G401 (cell line): Measurements from ENCODE around the gene PCDH12. TPM values are rescaled to one million over a fixed set of nuclear protein-coding genes. Genes with fewer than 3 reads are reported as not detected.
"Not testable (repeated sequence)": the region's sequence is repeated elsewhere in the genome, so short reads cannot be mapped to it uniquely, and the experiment has no call there.

Experiments
- DNase-seq: peaks from one replicate; pipeline ENCODE4 v3.0.0-alpha.2; 2015; ENCODE audit warnings: low spot score
- in situ Hi-C: cut with HindIII; loops from 2 replicates; pipeline ENCODE4 v1.10.0; 2016; ENCODE audit warnings: low sequenced_read_pairs, mixed read lengths
- total RNA-seq: library from RNA; depleted of rRNA; stranded (reverse); fragments of >200 nt; shearing (Covaris generic); gene quantifications from 2 replicates; pipeline ENCODE4 v1.2.3, GENCODE V29; 2014

PCDH12 gene
- total RNA-seq, 1 experiment from 2014 or later = not detected

DNA sequence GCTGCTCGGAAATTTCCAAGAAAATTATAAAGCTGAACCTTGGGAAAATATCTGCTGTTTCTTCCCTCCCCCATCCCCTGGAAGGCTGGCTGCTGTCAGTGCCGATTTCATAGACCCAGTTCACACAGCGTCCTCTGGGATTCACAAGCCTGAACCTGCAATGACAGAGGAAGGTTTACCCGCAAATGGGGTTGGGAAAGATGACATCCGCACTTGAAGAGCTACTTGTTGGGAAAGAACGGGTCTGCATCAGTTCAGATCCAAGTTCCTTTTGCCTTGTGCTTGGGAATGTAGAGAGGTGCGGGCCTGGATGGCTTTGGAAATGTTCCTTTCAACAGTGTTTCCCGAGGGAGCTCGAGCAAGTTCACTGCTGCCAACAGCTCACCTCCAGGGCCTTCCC is 13.9 kb downstream of the PCDH12 start:
- no peak for DNase-seq
- in situ Hi-C loops = no loop called here

DNA sequence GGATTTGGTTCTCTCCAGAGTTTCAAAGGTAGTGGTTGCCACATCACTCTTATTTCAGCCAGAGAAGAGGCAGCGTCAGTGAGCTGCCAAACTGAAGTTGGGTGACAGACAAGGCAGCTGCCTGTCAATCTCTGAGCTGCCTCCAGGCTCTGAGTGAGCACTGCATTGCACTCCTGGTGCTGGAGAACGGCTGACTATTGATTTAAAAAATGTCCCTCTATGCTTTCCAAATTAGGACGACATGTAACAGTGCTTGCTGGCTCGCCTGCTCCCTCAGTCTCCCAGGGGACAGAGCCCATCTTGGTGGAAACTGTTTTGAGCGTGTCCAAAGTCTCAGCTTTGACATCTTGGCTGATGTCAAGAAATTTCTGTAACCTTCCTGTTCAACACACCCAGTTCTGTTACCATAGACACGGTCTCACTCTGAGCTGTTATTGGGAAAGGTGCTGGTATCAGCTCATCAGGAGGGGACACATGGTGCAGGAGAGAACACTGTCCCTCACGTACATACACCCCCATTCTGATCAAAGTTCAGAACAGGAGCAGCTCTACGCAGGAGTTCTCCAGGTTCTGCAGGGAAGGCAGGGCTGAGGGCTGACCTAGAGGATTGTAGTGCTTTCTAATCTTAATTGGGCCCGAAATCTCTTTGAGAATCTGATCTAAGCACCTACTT is 15.7 kb downstream of the PCDH12 start:
- in situ Hi-C loops = no loop called here
- DNase-seq = no peak

DNA sequence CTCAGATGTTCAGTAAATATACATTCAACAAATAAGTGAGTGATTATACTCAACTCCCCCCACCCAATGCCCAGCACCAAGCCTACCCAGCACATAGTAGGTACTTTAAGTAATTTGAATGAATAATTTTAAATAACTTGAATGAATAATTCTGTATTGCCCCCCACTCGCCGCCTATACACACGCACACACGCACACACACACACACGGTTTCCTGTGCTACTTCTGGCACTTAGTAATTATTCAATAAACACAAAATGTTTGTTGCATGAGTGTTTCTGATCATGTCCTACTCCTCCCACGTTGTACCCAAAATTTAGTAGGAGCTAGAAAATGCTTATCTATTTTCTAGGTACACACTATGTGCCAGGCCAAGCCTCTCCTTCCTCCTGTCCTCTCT is 16.2 kb downstream of the PCDH12 start:
- DNase-seq = no peak
- in situ Hi-C loops = no loop called here

DNA sequence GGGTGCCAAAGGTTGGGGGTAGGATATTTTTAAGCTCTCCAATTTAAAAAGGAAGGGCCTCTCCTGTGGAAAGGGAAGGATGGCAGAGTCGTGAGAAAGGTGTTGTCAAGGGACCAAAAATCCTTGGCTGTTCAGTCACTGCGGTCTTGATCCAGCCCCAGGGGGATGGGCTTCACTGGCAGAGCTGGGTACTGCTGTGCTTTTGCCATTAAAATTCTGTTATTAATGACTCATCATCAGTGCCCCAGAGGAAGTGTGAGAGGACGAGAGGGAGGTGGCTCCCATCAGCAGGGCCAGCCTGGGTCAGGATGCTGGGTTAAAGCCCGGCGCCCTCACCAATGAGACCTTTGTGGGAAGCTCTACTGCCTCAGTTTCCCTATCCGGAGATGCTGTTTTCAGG is 16.7 kb downstream of the PCDH12 start:
- DNase-seq = no peak
- in situ Hi-C loops = no loop called here

DNA sequence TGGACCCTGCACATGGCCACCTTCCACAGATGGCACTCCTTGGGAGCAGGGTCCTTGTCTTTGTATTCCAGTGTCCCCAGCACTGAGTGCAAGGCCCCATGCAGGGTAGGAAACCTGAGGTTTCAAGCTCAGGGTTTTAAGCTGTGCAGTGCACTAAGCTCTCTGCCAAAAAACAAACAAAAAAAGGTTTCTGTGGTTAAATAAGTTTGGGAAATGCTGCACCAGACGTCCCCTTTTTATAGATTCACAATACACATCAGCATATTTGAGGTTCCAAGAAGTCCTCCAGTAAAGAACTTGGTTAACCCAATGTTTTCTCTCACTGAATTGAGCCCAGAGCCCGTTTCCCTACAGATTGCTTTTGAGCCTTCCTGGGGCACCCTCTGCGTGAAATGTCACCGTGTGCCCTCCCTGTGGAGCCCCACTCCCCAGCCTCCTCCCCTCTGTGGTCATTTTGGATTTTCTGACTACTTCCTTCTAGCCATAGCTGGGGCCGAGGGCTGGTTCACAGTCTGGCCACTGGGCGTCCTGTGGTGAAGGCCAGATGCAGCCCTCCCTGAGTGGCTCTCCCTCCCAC is 17.2 kb downstream of the PCDH12 start:
- DNase-seq = peak; percentile 32
- in situ Hi-C loops = no loop called here

DNA sequence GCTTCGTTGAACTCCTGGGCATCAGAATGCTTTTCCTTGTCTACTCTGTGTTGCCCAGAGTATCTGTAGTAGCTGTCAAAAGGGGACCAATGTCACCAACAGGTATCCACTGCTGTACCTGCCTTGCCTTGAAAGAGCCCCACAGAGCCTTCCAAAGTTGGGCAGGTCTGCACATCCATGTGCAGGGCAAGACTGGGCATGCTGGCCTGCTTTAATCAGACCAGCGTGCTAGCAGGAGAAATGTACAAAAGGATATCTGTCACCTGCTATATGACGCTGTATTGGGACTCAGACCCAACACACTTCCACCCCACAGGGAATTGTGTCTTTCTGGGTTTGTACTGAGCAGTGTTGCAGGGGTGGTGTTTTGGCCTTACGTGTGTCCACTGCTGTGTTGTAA is 22.5 kb downstream of the PCDH12 start:
- in situ Hi-C loops = no loop called here
- DNase-seq = no peak

DNA sequence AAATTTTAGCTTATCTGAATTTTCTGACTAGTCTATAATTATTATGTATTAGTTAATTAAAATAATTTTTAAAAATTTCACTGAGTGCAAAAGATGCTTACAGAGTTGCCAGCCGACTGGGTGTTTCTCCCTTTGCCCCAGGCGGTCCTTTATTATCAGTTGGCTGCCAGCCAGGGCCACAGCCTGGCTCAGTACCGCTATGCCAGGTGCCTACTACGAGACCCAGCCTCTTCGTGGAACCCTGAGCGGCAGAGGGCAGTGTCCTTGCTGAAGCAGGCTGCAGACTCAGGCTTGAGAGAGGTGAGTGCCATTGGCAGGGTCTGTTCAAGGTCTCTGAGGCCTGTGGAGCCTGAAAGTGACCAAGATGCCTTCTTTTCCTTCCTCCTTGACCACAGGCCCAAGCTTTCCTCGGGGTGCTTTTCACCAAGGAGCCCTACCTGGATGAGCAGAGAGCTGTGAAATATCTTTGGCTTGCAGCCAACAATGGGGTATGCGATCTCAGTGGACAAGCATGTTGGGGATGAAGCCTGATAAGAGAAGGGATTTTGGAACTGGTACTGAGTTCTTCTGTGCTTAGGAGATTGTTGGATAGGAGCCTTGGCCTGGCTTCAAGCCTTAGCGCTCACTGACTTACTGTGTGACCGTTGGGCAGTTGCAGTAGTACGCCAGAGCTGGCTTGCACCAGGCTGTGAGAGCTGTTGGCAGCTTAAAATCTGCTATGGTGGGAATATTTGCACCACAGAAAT is 23.7 kb downstream of the PCDH12 start:
- in situ Hi-C loops = no loop called here
- peak; percentile 82 for DNase-seq

DNA sequence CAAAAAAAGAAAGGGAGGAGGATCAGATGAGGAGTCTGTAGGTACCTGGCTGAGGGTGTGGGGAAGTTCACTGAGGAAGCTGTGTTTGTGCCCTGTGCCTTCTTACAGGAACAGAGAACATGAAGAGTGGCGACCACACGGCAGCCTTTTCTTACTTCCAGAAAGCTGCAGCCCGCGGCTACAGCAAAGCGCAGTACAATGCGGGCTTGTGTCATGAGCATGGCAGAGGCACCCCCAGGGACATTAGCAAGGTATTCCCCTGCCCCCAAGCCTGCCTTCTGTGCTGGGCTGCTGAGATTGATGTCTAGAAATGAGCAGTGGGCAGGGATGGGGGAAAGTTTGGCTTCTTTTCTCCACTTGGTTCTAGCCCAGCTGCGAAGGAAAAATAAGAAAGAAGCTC is 24.9 kb downstream of the PCDH12 start:
- no peak for DNase-seq
- in situ Hi-C loops = no loop called here

DNA sequence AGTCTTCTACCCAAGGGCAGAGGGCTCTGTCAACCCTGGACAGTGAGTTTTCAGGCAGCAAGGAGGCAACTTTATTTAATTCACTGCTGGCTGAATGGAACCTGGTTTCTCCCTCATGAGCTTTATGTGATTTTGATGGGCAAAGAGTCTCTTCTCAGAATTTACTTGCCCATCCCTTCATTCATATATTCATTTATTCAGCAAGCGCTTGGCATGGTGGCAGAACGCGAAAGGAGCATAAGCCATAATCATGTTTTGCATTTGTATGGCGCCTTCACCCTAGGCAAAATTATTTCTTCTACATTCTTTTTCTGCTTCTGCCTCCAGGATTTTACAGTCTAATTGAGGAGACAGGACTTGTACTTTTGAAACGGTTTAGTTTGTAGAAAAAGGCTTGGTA is 26.3 kb downstream of the PCDH12 start:
- DNase-seq = no peak
- in situ Hi-C loops = no loop called here

DNA sequence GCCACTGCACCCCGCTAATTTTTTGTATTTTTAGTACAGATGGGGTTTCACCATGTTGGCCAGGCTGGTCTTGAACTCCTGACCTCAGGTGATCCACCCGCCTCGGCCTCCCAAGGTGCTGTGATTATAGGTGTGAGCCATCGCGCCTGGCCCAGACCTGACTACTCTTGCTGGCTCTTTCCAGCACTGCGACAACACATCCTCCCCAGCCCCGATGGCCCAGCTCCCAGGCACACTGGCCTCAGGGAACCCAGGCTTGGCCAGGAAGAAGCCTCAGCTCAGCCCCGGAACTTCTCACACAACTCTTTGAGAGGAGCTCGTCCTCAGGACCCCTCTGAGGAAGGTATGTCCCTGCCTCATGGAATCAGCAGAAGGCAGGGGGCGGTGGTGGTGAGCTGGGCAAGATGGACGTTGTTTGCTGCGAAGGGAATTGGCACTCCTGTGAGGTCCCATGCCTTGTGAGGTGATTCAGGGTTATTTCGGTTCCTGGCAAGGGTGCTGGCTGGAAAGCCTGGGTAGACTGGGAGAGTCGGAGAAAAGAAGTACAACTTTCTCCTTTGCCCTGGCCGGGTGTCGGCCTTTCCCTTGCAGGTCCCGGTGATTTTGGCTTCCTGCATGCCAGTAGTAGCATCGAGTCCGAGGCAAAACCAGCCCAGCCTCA is 28.5 kb downstream of the PCDH12 start:
- in situ Hi-C loops = no loop called here
- DNase-seq = no peak

DNA sequence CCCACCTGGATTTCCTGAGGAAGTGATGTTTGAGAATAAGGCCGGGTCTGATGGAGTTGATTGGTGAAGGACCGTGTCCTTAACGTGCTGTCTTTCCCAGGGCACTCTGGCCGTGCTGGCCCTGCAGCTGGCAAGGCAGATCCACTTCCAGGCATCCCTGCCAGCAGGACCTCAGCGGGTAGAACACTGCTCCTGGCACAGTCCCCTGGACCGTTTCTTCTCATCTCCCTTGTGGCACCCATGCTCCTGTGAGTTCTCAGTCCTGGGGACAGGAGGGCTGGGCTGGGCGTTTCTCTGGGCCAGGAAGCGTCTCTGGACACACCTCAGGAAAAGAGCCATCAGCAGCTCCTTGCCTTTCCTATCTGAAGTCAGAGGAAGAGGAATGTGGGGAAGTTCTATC is 30.0 kb downstream of the PCDH12 start:
- no peak for DNase-seq
- in situ Hi-C loops = no loop called here

DNA sequence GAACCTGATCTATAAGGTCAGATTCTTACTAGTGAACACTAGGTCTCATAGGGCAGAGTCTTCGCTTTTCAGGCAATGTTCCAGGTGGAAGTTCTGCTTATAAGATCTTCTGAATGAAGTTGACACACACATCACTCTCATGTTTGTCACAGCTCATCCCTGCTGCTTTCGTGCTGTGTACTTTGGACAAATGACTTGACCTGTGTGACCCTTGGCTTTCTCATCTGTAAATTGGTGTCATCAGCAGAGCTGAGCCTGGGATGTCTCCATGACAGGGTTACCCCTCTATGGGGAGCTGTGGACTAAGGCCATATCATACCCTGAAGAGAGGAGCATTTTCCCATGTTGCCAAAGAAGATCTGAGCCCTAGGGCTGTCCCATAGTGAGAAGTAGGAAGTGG is 31.6 kb downstream of the PCDH12 start:
- no peak for DNase-seq
- in situ Hi-C loops = no loop called here

DNA sequence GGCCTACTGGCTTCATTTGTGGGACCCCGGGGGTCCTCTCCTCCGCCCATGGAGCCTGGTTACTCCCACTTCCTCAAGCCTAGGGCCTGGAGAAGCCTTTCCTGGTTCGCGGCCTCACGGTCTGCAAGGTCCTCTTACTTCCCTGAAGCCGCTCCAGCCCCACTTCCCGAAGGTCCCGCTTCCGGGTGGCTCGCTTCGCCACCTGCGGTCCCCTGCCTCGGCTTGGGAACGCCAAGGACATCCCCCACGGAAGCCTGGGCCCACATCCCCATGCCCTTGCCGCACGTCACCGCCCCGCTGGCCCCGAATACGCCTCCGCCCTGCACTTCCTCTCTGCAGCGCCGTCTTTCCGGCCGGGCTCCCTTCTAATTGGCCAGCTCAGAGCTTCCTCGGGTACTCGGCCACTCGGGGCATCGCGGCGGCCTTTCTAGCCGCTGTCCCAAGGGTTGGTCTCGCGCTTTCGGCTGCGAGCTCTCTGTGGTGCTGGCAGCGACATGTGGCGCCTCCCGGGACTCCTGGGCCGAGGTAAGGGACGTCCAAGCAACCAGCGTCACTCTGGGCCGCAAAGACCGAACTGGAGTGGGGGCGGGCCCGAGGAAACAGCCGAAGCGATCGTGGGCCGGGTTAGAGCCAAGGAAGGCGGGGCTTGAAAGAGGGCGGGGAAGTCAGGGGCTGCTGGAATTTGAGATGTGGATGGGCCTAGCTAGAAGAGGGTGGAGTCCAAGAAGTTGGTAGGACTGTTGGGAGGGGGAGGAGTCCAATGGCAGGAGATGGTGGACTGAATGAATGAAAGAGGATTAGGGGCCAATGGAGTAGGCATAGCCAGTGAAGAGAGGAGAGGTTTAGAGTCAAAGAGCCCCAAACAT is 34.3 kb downstream of the PCDH12 start, which contains the start of gene DELE1:
Gene DELE1, plus strand, starts transcription at position 424 of the 866 bp plus-strand sequence. Its CDS starts 71 bp downstream, at position 495.
- in situ Hi-C loops = no loop called here
- peak; percentile 96 for DNase-seq

DNA sequence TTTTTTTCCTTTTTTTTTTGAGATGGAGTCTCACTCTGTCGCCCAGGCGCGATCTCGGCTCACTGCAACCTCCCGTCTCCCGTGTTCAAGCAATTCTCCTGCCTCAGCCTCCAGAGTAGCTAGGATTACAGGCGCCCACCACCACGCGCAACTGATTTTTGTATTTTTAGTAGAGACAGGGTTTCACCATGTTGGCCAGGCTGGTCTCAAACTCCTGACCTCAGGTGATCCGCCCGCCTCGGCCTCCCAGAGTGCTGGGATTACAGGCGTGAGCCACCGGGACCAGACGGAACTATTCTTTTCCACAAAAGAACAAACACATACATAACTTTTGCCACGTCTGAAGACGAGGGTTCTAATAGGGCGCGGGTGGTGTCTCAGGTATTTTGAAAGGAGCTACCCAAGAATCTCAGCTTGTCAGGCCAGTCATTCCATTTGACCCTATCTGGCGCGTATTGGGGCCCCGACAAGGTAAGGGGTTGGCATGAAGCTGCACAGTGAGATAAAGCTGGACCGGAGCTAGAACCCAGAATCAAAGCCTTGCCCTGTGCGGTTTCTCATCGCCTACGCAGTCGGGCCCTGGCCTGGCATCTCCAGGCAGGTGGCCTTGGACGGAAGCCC is 35.1 kb downstream of the PCDH12 start:
- in situ Hi-C loops, DNase-seq: not testable (repeated sequence)

DNA sequence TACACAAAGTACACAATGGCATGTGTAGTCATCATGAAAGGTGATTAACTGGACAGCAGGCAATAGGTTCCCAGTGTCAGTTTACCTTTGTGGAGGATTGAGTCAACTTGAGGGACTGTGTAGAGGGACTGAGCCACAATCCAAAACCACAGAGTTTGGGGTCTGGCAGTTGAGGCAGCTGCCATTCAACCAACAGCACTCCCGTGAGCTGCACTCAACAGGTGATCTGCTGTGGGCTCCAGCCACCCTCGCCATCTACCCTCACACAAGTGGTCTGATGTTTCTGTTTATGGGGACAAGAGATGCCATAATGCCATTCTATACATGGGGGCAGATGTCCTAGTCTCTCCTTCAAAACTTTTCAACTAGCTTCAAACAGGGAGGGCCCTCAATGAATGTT is 37.2 kb downstream of the PCDH12 start:
- in situ Hi-C loops = no loop called here

DNA sequence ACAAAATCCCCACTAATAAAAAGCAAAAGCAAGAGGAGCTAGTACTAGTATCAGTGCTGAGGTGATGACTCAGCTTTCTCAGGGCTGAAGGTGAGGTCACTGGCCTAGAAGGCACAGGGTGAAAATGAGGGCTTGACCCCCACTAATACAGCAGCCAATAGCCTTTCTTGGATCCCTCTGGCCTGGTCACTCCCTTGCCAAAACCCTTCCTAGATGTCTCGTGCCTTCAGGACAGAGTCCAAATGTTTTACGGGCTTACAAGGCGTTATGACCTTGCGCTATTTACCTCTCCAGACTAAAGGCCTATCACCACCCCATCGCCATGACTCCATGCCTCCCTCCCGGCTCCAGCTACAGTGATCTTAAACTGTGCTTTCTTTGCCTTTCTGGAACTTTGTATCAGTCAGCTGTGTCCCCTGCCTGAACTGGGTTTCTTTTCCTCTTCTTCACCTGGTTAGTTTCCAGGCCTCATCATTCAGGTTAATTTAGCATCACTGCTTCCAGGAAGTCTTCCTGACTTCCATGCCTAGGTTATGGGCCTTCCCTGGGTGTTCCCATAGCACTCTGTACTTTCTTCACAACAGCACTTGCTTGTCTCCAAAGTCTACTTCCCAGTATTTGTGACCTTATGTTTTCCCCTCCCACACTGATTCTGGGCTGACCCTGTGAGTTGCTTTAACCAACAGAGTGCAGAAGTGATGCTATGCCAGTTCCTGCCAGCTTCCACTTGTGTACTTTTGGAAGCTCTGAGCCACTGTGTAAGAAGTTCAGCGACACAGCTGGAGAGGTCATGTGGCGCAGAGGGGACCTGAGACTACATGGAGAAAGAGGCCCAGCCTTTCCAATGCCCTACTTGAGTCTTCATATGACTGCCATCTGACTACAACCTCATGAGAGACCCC is 38.5 kb downstream of the PCDH12 start:
- DNase-seq = no peak
- in situ Hi-C loops = no loop called here

More for the DNA sequence above, 37.2 kb downstream of the PCDH12 start:
- DNase-seq = no peak

DNA sequence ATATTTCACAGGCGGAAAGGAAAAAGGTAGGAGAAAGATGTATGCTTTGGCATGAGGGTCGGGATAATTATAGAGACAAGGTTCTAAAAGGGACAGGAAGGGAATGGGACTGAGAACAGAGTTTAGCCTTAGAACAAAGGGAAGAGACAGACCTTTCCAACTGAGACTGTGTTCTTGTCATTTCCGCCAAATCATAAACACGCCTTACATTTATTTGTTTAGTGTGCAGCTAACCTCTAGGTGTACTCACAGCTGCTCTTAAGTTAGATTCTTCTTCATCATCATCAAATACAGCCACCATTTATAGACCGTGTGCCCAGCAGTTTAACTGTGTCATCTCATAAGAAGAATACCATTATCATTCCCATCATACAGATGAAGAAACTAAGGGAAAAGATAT is 40.2 kb downstream of the PCDH12 start:
- no peak for DNase-seq
- in situ Hi-C loops = no loop called here

DNA sequence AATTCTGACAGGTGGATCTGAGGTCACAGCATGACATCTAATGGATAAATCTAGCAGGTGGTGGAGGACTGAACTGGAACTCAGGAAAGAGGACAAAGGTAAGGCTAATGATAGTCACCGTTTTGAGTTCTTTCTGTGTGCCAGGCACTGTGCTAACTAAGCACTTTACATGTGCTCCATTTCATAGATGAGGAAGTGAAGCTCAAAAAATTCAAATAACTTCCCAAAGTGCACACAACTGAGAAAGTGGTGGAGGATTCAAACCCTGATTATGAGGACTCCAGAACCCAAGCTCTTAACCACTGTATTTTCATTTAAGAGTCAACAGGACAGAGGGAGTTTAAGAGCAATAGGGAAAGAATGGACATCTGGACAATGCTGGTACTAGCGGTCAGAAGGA is 41.5 kb downstream of the PCDH12 start:
- in situ Hi-C loops = no loop called here
- no peak for DNase-seq
